ENCODE measurements around the gene NKAIN2.

The NKAIN2 gene

DNA sequence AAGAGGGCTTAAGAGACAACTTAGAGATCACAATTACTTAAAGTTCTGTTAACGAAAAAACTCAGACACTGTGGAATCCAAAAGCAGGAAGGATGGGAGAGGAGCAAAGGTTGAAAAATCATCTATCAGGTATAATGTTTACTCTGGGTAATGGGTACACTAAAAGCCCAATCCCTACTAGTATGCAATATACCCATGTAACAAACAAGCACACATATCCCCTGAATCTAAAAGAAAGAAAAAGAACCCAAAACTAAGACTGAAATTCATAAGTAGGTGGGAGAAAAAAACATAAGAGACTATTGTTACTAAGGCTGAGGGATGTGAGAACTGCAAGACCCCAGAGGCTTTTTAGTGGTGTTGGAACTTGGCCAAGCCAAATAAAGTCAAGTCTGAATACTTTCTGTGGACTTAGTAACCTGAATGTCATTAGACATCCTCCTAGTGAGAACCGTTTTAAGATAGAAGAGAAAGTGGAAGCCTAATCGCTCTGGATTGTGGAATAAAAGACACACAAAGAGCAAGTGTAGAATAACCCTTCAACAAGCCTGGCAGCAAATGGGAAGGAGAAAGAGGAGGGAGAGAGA, 969.2 kb downstream of the NKAIN2 start:
- no peak for ATAC-seq

DNA sequence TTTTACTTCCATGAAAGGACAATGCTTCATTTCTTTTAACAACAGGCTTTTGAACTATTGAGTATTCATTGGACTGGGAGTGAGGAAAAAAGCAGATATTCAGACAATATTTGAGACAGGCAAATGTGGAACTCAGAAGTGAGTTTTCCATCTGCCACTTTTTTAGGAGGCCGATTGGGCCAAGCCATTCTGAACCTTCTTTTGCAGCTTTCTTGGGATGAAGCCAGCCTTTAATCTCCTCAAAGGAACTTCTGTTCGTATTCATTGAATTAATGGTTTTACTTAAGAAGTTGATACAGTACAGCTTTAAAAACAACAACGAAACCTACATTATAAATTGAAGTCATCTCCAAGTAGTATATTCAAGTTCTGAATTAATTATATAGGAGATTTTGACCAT, 971.5 kb downstream of the NKAIN2 start:
- TF ChIP-seq CSRNP3 (CRISPR knock-in tag; IDR thresholded peaks at IDR 0.05) (no peak), GLIS3 (CRISPR knock-in tag; IDR thresholded peaks at IDR 0.05) (no peak), ZNF8 (CRISPR knock-in tag; IDR thresholded peaks at IDR 0.05) (no peak)

More for the DNA sequence above, 969.2 kb downstream of the NKAIN2 start:
- no peak for TF ChIP-seq ESRRG (CRISPR knock-in tag; IDR thresholded peaks at IDR 0.05)
- no peak for TF ChIP-seq OSR1 (CRISPR knock-in tag; IDR thresholded peaks at IDR 0.05)
- TF ChIP-seq ZFP3 (CRISPR knock-in tag; IDR thresholded peaks at IDR 0.05): no peak
- no peak for TF ChIP-seq GLIS3 (CRISPR knock-in tag; IDR thresholded peaks at IDR 0.05)
- TF ChIP-seq, protein P1, sequence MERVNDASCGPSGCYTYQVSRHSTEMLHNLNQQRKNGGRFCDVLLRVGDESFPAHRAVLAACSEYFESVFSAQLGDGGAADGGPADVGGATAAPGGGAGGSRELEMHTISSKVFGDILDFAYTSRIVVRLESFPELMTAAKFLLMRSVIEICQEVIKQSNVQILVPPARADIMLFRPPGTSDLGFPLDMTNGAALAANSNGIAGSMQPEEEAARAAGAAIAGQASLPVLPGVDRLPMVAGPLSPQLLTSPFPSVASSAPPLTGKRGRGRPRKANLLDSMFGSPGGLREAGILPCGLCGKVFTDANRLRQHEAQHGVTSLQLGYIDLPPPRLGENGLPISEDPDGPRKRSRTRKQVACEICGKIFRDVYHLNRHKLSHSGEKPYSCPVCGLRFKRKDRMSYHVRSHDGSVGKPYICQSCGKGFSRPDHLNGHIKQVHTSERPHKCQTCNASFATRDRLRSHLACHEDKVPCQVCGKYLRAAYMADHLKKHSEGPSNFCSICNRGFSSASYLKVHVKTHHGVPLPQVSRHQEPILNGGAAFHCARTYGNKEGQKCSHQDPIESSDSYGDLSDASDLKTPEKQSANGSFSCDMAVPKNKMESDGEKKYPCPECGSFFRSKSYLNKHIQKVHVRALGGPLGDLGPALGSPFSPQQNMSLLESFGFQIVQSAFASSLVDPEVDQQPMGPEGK (CRISPR knock-in tag; IDR thresholded peaks at IDR 0.05; ENCODE audit: borderline replicate concordance): no peak
- no peak for TF ChIP-seq TCF4 (CRISPR knock-in tag; IDR thresholded peaks at IDR 0.05; ENCODE audit: borderline replicate concordance)
- no peak for TF ChIP-seq CSDC2 (CRISPR knock-in tag; IDR thresholded peaks at IDR 0.05)
- TF ChIP-seq, protein P2, sequence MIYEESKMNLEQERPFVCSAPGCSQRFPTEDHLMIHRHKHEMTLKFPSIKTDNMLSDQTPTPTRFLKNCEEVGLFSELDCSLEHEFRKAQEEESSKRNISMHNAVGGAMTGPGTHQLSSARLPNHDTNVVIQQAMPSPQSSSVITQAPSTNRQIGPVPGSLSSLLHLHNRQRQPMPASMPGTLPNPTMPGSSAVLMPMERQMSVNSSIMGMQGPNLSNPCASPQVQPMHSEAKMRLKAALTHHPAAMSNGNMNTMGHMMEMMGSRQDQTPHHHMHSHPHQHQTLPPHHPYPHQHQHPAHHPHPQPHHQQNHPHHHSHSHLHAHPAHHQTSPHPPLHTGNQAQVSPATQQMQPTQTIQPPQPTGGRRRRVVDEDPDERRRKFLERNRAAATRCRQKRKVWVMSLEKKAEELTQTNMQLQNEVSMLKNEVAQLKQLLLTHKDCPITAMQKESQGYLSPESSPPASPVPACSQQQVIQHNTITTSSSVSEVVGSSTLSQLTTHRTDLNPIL (CRISPR knock-in tag; IDR thresholded peaks at IDR 0.05; ENCODE audit: low read depth): no peak
- TF ChIP-seq, protein P3, sequence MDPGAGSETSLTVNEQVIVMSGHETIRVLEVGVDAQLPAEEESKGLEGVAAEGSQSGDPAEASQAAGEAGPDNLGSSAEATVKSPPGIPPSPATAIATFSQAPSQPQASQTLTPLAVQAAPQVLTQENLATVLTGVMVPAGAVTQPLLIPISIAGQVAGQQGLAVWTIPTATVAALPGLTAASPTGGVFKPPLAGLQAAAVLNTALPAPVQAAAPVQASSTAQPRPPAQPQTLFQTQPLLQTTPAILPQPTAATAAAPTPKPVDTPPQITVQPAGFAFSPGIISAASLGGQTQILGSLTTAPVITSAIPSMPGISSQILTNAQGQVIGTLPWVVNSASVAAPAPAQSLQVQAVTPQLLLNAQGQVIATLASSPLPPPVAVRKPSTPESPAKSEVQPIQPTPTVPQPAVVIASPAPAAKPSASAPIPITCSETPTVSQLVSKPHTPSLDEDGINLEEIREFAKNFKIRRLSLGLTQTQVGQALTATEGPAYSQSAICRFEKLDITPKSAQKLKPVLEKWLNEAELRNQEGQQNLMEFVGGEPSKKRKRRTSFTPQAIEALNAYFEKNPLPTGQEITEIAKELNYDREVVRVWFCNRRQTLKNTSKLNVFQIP (CRISPR knock-in tag; IDR thresholded peaks at IDR 0.05; ENCODE audit: borderline replicate concordance, low read depth): no peak
- TF ChIP-seq ZFP30 (CRISPR knock-in tag; IDR thresholded peaks at IDR 0.05): no peak
- no peak for TF ChIP-seq TOX (CRISPR knock-in tag; IDR thresholded peaks at IDR 0.05; ENCODE audit: borderline replicate concordance)
- no peak for TF ChIP-seq ARNTL (CRISPR knock-in tag; IDR thresholded peaks at IDR 0.05; ENCODE audit: borderline replicate concordance, low read depth)
- no peak for TF ChIP-seq ISL1 (CRISPR knock-in tag; IDR thresholded peaks at IDR 0.05)
- no peak for TF ChIP-seq CSRNP3 (CRISPR knock-in tag; IDR thresholded peaks at IDR 0.05)

DNA sequence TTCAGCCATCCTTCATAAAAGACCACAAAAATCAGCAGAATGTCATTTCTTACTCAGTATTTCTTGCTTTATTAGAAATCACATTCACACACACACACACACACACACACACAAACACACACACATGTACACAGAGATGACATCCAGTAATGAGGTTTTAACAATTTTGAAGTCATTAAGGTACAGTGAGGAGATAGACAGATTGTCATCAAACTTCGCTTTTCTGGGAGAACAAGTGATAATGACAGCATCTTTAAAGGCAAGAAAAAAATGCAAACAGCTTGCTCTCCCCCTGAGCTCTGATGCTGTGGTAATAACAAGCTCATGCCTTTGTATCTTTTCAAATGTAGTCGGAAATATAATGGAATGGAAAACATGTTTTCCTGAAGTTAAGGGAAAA, 974.2 kb downstream of the NKAIN2 start:
- no peak for ATAC-seq
- no peak for TF ChIP-seq RARB (CRISPR knock-in tag; IDR thresholded peaks at IDR 0.05)
- TF ChIP-seq ZFP3 (CRISPR knock-in tag; IDR thresholded peaks at IDR 0.05): no peak
- TF ChIP-seq, protein P1 (CRISPR knock-in tag; IDR thresholded peaks at IDR 0.05; ENCODE audit: borderline replicate concordance): no peak
- TF ChIP-seq PPARA (CRISPR knock-in tag; IDR thresholded peaks at IDR 0.05; ENCODE audit: borderline replicate concordance): no peak
- no peak for TF ChIP-seq CSRNP3 (CRISPR knock-in tag; IDR thresholded peaks at IDR 0.05)
- TF ChIP-seq ISL1 (CRISPR knock-in tag; IDR thresholded peaks at IDR 0.05): no peak

More for the DNA sequence above, 971.5 kb downstream of the NKAIN2 start:
- ATAC-seq: no peak
